Liver (tissue), 3 donors: ENCODE results near the gene NIT1.

Experiments used
- ATF3 ChIP-seq: IDR thresholded peaks from 2 replicates; pipeline ENCODE4 v1.6.1; 2016; ENCODE audit warnings: antibody characterized with exemption
- GABPA ChIP-seq, 2 donors: IDR thresholded peaks in 1 of 2; conservative IDR thresholded peaks in 1 of 2; 2 replicates each; pipeline ENCODE4 v1.6.1; 2016; ENCODE audit warnings: antibody characterized with exemption in 2 of 2, mild to moderate bottlenecking in 1 of 2, moderate library complexity in 1 of 2
- JUND ChIP-seq, 2 donors: IDR thresholded peaks; 2 replicates each; pipeline ENCODE4 v1.6.1; 2016; ENCODE audit warnings: antibody characterized with exemption in 2 of 2
- RAD21 ChIP-seq, 2 donors: IDR thresholded peaks; 2 replicates each; pipeline ENCODE4 v1.6.1; 2016; ENCODE audit warnings: antibody characterized with exemption in 2 of 2, mild to moderate bottlenecking in 2 of 2
- RXRA ChIP-seq, 2 donors: IDR thresholded peaks; 2 replicates each; pipeline ENCODE4 v1.6.1; 2017 to 2018; ENCODE audit warnings: antibody characterized with exemption in 2 of 2, mild to moderate bottlenecking in 1 of 2
- SP1 ChIP-seq: IDR thresholded peaks from 2 replicates; pipeline ENCODE4 v1.6.1; 2018; ENCODE audit warnings: antibody characterized with exemption, mild to moderate bottlenecking
- TAF1 ChIP-seq: conservative IDR thresholded peaks from 2 replicates; pipeline ENCODE4 v1.6.1; 2016; ENCODE audit warnings: antibody characterized with exemption, mild to moderate bottlenecking
- TF ChIP-seq, protein P1 (sequence below): fragments of 150-350 bp; IDR thresholded peaks from 2 replicates; pipeline ENCODE4 v1.5.1; 2017; ENCODE audit warnings: improper control_type of control experiment, low read depth, low read length; ENCODE audit not compliant: missing input control
- TF ChIP-seq, protein P2 (sequence below): IDR thresholded peaks from 2 replicates; pipeline ENCODE4 v1.6.1; 2016; ENCODE audit warnings: antibody characterized with exemption
- donor health status: healthy.
- donor health status: healthy.

GRCh38 chr1:161100556-161100955 lies 17.3 kb upstream of the NIT1 start:
- TF ChIP-seq GABPA (IDR thresholded peaks at IDR 0.05 in 1 of 2, conservative IDR thresholded peaks at IDR 0.05 in 1 of 2) (no peak), SP1 (no peak), RXRA (IDR thresholded peaks at IDR 0.05) (no peak), RAD21 (IDR thresholded peaks at IDR 0.05) (no peak), JUND (IDR thresholded peaks at IDR 0.05) (no peak), ATF3 (no peak), TAF1 (no peak)
- TF ChIP-seq, protein P1, sequence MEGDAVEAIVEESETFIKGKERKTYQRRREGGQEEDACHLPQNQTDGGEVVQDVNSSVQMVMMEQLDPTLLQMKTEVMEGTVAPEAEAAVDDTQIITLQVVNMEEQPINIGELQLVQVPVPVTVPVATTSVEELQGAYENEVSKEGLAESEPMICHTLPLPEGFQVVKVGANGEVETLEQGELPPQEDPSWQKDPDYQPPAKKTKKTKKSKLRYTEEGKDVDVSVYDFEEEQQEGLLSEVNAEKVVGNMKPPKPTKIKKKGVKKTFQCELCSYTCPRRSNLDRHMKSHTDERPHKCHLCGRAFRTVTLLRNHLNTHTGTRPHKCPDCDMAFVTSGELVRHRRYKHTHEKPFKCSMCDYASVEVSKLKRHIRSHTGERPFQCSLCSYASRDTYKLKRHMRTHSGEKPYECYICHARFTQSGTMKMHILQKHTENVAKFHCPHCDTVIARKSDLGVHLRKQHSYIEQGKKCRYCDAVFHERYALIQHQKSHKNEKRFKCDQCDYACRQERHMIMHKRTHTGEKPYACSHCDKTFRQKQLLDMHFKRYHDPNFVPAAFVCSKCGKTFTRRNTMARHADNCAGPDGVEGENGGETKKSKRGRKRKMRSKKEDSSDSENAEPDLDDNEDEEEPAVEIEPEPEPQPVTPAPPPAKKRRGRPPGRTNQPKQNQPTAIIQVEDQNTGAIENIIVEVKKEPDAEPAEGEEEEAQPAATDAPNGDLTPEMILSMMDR = no peak
- TF ChIP-seq, protein P2, sequence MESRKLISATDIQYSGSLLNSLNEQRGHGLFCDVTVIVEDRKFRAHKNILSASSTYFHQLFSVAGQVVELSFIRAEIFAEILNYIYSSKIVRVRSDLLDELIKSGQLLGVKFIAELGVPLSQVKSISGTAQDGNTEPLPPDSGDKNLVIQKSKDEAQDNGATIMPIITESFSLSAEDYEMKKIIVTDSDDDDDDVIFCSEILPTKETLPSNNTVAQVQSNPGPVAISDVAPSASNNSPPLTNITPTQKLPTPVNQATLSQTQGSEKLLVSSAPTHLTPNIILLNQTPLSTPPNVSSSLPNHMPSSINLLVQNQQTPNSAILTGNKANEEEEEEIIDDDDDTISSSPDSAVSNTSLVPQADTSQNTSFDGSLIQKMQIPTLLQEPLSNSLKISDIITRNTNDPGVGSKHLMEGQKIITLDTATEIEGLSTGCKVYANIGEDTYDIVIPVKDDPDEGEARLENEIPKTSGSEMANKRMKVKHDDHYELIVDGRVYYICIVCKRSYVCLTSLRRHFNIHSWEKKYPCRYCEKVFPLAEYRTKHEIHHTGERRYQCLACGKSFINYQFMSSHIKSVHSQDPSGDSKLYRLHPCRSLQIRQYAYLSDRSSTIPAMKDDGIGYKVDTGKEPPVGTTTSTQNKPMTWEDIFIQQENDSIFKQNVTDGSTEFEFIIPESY = no peak
